ENCODE data around the gene MTA3.

MTA3 gene

GRCh38 chr2:42762823-42763804 is 194.7 kb downstream of the MTA3 start:
- DNase-seq (ENCODE audit: low spot score) = no peak

DNA sequence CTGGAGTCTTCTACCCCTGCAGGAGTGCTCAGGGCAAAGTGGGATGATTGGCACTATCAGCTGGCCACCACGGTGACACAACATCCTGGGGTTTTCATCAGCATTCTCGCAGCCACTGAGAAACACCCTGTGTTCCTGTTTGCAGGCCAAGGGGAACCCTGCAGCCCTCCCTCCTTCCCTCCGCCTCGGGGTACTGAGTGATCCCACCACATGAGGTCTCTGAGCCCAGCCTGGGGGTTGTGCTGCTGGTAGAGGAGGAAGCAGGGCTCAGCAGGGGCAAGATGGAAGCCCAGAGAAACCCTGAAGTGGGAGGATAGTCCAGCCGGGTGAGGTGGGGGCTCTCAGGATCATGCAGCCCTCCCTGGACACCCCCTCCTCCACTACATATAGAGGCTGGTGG is 195.7 kb downstream of the MTA3 start, which contains the start of gene OXER1:
Gene OXER1 (minus strand): TSS at position 40 of the 400 bp plus-strand sequence. CDS start 73 bp downstream, outside the sequence.
- DNase-seq (ENCODE audit: low spot score) = no peak

DNA sequence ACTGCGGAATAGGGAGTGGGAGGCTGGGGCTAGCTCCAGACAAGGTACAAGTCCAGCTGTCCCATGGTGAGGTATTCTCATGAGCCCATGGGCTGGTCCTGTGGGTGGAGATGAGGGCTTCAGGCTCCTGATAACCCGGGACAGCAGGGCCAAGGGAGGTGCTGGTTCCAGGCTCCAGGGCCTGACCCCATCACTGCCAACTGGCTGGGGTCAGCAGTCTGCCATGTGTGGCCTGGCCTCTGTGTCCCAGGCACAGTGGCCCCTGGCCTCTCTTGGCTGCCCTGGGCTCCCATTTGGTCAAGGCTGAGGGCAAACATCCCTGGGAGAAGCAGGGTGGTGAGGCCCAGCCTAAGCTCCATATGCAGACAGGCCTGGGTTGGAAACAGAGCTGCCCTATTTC is 196.5 kb downstream of the MTA3 start:
- DNase-seq (ENCODE audit: low spot score) = no peak

DNA sequence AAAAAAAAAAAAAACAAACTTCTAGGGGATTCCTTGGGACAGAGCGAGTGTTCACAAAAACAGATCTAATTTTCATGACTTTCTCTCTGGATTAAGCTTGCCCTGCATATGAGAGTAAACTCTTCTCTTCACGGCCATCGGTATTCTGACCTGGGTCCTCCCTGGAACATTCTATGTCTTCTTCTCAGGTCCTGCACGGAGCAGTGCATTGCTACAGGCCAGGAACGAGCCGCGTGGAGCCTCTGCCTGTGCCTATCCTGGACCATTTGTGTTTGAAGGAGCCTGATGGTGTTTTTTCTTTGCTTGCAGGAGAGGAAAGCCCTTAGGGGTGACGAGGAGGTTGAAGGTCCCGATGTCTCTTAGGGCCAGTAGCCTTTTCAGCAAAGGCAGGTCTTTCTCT is 197.3 kb downstream of the MTA3 start:
- DNase-seq (ENCODE audit: low spot score) = no peak

- DNase-seq (ENCODE audit: low spot score) = no peak
Observed at GRCh38 chr2:42767080-42767898, 198.9 kb downstream of the MTA3 start.

DNA sequence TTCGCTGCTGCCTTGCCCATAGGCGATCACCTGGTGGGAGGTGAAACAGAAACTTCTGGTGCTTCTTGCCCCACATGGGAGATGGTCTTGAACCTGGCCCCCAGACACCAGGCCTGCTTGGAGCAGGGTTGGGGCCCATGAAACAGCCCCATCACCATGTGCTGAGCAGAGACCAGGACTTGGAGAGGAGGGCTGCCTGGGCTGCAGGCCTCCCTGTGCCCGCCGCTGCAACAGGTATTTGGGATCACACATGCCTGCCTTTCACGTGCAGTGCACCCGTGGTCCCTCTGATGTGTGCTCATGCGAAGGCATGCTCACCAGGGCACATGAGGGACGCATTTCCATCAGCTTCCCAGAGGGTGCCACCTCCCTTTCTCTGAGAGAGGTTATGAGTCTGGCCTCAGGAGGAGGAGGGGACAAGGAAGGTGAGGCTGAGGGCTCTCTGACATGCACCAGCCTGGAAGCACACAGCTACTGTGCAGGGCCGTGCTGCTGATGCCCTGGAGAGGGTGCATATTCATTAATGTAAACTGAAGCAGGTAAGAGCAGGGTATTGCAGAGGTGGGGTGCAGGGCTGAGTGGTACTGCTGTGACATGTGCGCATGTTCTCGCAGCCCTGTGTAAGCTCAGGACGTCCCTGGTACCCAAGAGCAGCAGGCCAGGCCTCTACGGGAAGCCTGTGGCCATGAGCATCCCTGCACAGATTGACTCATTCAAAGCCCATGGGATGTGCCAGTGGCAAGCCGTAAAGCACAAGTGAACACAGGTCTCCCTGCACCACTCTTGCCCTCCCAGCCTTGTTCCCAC is 199.7 kb downstream of the MTA3 start:
- no peak for DNase-seq (ENCODE audit: low spot score)

DNA sequence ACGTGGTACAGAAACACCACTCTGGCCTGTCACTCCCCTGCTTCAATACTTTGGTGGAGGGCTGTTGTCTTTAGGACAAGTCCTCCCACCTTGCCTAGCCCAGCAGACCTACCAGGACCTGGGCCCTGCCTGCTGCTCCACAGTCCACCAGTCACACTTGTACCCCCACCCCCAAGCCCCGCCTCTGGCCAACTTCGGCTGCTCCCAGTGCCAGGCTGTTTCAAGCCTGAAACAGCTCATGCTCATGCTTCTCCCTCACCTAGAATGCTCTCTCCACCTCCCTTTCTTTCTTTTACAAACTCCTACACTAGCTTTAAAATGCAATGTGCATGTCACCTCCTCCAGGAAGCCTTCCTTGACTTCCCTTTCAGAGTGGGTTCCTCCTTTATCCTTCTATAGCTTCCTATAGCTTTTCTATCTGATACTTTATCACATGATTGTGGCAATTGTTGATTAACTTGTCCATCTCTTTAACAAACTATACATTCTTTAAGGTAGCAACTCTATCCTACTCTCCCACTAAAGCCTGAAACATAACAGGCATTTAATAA is 200.3 kb downstream of the MTA3 start:
- DNase-seq (ENCODE audit: low spot score) = no peak

DNA sequence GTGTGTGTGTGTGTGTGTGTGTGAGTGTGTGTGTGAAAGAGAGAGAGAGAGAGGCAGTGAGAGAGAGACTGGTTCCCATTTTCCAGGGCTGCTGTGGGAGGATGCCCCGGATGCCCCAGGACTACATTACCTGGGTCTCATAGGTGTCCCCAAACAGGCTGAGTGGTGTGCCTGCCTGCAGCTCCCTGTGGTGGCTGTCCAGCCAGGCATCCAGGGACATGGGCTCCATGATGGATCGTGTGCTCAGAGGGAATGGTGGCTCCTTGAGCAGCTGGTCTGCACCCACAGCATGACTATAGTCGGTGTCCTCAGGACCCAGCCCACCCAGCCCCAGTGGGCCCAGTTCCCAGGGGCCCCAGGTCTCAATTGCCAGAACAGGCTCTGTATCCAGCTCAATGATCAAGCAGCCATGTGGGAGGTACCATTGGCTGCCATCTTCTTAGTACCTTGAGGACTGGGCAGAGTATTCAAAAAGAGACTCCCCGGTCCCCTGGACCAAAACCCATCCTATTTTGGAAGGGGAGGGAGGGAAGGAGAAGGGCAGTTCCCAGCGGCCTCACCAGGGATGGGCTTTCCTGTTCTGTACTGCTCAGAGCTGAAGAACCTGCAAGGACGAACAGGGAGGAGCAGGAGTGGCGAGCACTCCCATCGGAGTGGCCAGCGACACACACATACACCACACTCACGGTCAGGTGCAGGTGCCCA is 201.3 kb downstream of the MTA3 start:
- no peak for DNase-seq (ENCODE audit: low spot score)

GRCh38 chr2:42770288-42771131 is 202.1 kb downstream of the MTA3 start:
- DNase-seq (ENCODE audit: low spot score) = no peak

- no peak for DNase-seq (ENCODE audit: low spot score)
Observed at GRCh38 chr2:42771546-42772153, 203.2 kb downstream of the MTA3 start.

DNA sequence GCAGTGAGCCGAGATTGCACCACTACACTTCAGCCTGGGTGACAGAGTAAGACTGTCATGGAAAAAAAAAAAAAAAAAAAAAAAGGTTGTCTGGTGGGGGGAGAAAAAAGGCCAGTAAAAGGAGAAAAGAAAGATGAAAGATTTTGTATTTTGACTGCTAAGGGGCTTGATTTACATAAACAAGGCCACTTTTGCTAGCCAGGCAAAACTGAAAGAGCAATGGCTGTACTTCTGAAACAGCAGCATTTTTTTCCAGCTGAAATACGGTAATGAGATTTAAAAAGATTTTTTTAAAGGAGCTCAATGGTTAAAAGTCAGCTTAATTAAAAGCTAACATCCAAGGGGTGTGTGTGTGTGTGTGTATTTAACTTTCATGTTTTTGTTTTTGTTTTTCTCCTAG is 206.8 kb downstream of the MTA3 start:
- DNase-seq (ENCODE audit: low spot score) = no peak

DNA sequence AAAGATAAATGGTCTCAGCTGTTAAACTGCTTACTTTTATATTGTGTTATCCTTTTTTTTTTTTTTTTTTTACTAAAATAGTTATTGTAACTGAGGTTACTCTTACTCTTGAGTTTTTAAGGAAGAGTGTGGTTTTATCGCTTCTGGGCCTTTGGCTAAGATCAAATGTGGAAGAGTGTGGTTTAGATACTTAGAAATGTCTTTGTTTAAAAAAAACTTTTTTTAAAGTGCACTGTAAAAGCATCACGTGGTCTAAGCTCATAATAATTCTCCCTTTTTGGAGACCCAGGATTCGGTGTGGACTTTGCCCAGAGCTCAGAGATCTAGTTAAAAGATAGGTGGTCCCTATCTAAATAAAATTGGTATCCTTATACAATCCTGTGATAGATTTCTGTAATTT is 207.4 kb downstream of the MTA3 start:
- DNase-seq (ENCODE audit: low spot score) = no peak

- DNase-seq (ENCODE audit: low spot score) = no peak
Observed at GRCh38 chr2:42777883-42778805, 209.7 kb downstream of the MTA3 start.

DNA sequence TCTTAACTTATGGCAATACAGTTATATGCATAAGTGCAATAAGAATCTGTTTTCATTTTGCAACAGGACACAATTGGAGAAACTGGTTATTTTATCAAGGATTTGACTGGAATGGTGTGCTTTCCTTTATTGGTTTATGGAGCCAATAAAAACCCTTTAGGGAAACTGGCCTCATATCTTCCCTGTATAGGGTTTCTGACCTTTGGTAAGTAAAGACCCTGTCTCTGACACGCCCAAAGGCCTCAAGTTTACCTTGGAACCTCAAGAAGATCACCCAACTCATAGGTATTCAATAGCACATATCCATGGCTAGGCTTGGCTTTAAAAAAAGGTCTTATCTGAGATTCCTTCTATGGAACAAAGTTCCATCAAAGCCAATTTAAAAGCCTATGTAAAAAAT is 212.7 kb downstream of the MTA3 start:
- no peak for DNase-seq (ENCODE audit: low spot score)

GRCh38 chr2:42783511-42783910 is 215.1 kb downstream of the MTA3 start:
- no peak for DNase-seq (ENCODE audit: low spot score)

GRCh38 chr2:42784204-42784880 is 215.9 kb downstream of the MTA3 start:
- no peak for DNase-seq (ENCODE audit: low spot score)

DNA sequence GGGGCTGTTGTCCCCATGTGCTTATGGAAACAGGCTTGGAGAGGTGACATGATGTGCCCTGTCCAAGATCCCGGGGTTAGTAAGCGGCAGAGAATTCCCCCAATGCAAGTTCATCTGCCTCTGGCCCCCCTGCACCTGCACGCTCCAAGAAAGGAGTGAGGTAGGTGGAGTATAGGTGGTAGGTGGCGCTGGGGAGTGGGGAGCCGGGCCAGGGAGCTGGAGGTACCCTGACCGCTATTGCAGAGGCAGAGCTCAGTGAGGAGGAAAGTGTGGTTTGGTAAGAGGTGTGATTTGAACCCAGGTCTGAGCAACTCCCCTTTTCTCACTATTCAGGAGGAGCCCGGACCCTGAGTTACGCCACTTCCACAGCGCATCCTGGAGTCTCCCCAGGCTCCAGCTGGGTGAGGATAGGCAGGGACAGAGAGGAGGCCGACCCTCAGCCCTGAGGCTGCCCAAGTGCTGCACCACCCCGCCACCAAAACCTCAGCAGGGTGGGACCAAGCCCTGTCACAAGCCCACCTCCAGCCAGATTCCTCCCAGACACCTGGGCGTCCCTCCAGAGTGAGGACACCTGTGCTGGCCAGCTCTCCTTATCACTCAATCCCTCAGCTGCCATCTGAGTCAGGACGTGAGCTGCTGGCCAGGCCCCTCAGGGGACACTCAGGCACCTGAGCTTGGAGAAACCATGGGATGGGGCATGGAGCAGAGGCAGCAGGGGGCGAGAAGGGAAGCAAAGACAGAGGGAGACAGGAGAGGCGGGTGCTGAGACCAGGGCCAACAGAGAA is 218.3 kb downstream of the MTA3 start:
- DNase-seq (ENCODE audit: low spot score) = no peak

All from globus pallidus (tissue), 1 donor.